Measurements from ENCODE around the gene PRKD2.

DNA sequence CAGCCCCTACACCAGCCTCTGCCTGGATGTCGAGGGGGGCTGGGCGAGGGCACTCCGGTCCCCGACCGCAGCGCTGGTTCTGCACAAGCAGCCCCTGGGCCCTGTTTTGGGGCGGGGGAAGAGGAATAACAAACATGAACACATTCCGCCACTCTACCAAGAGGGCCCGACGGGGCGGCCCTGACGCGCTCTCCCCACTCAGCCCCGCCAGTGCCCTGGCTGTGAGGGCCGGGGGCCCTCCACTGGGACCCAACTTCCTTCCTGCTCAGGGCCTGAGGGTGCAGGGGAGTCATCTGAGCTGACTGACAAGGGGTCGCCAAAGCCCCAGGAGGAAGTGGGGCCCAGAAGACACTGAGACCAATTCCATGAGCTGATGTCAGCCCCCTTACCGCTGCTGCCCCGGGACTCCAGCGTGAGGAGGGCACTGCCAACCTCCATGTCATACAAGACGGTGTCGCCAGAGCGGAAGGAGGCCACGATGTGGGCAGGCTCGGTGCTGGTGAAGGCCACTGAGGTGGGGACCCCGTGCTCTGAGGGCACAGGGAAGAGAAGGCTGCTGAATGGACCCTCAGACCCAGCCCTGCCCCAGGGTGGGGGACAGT lies 5.6 kb upstream of the PRKD2 start:
- TF ChIP-seq, protein P1, sequence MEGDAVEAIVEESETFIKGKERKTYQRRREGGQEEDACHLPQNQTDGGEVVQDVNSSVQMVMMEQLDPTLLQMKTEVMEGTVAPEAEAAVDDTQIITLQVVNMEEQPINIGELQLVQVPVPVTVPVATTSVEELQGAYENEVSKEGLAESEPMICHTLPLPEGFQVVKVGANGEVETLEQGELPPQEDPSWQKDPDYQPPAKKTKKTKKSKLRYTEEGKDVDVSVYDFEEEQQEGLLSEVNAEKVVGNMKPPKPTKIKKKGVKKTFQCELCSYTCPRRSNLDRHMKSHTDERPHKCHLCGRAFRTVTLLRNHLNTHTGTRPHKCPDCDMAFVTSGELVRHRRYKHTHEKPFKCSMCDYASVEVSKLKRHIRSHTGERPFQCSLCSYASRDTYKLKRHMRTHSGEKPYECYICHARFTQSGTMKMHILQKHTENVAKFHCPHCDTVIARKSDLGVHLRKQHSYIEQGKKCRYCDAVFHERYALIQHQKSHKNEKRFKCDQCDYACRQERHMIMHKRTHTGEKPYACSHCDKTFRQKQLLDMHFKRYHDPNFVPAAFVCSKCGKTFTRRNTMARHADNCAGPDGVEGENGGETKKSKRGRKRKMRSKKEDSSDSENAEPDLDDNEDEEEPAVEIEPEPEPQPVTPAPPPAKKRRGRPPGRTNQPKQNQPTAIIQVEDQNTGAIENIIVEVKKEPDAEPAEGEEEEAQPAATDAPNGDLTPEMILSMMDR (IDR thresholded peaks at IDR 0.05), result no peak
- TF ChIP-seq POLR2AphosphoS5 (IDR thresholded peaks at IDR 0.05), result no peak
- no peak for TF ChIP-seq POLR2A (IDR thresholded peaks at IDR 0.05)
- no peak for TF ChIP-seq EP300 (IDR thresholded peaks at IDR 0.05)
